Left hindlimb (tissue), 1 donor: ENCODE results near the gene DEDD2.
A peak's percentile ranks its signal among the peaks of the same experiment; 100 is the strongest.

Experiments used
- DNase-seq: peaks from one replicate; pipeline ENCODE4 v3.0.0-alpha.2; 2018

Gene DEDD2

DNA sequence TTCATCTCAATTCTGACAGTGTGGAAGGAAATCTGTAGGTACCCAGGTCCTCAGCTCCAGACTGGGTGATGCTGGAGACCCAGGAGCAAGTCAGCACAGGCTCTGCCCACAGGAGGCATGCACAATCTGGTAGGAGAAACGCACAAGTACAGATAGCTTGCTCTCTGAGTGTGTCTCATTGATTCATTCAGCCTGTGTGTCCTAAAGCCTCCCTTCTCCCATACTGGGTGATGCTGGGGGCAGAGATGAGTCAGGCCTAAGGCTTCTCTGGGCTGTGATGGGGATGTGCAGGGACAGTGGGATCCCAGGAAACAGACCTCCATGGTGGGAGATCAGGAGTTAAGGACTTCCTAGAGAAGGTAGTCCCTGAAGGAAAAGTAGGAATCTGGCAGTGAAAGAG, 9.4 kb upstream of the DEDD2 start:
- no peak for DNase-seq

DNA sequence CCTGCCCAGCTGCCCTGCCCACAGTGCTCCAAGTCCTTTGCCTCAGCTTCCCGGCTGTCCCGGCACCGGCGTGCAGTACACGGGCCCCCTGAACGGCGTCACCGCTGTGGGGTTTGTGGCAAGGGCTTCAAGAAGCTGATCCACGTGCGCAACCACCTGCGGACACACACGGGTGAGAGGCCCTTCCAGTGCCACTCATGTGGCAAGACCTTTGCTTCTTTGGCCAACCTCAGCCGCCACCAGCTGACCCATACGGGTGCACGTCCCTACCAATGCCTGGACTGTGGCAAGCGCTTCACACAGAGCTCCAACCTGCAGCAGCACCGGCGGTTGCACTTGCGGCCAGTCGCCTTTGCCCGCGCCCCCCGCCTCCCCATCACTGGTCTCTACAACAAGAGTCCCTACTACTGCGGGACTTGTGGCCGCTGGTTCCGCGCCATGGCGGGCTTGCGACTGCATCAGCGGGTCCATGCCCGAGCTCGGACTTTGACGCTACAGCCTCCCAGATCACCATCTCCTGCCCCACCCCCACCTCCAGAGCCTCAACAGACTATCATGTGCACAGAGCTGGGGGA, 8.3 kb upstream of the DEDD2 start:
- DNase-seq: no peak

DNA sequence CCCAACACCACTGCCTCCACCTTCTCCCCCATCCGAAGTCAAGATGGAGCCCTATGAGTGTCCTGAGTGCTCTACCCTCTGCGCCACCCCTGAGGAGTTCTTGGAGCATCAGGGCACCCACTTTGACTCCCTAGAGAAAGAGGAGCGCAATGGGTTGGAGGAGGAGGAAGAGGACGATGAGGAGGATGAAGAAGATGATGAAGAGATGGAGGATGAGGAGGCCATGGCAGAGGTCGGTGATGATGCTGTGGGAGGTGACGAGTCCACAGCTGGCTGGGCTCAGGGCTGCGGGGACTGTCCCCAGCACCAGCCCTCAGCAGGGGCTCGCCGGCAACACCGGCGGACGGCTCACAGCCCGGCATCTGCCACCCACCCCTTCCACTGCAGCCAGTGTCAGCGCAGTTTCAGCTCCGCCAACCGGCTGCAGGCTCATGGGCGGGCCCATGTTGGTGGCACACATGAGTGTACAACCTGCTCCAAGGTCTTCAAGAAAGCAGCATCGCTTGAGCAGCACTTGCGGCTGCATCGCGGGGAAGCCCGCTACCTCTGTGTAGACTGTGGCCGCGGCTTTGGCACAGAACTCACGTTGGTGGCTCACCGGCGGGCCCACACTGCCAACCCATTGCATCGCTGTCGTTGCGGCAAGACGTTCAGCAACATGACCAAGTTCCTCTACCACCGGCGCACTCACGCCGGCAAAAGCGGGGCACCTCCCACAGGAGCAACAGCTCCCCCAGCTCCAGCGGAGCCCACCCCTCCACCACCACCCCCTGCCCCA, 7.7 kb upstream of the DEDD2 start:
- DNase-seq: no peak

DNA sequence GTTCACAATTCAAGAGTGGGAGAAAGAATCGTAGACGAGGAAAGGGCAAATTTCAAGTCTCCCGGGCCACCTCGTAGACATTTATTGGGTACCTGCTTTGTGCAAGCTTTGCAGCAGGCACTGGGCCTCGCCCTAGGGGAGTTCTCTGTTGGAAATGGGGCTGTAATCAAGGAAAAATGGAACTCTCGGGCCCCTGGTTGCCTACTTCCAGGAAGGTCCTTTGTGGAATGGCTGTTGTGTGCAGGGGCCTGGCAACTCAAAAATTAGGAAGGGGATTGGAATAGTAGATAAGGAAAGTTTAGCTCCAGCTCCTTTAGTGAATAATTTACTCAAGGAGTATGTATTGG, 3.2 kb upstream of the DEDD2 start:
- no peak for DNase-seq

GRCh38 chr19:42219812-42220750, 2.6 kb upstream of the DEDD2 start, which contains the start of gene ZNF526:
ZNF526 (plus strand) TSS chr19:42220312; CDS start chr19:42224404, 4,092 bp downstream.
- peak; percentile 98 for DNase-seq

GRCh38 chr19:42216653-42217519, 591 bp downstream of the DEDD2 start:
- DNase-seq: peak; percentile 65

DNA sequence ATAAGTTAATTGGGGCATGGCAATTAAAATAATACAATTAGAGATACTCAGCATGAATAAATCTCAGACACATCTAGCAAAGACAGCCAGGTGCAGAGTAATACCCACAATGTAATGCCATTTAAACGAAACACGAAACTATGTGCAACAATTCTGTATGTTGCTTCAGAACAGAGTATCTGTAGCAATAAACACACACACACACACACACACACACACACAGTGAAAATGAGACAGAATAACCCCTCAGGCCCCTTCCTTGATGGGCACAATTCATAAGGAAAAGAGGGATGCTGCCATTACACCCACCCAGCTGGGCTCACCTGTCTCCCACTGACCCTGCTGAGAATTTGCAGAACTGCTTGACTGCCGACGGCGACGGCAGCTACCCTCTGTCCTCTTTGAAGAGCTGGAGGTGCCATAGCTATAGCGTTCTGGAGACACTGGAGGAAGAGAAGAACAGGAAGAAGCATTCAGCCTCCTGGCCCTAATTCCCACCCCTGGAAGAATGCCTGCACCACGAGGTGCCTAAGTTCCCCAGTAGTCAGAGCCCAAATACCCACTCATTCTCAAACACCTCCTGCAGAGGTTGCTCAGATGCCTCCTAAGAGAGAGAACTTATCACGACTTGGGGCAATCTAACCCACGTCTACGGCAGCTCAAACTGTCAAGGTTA, 2.5 kb downstream of the DEDD2 start:
- no peak for DNase-seq

DNA sequence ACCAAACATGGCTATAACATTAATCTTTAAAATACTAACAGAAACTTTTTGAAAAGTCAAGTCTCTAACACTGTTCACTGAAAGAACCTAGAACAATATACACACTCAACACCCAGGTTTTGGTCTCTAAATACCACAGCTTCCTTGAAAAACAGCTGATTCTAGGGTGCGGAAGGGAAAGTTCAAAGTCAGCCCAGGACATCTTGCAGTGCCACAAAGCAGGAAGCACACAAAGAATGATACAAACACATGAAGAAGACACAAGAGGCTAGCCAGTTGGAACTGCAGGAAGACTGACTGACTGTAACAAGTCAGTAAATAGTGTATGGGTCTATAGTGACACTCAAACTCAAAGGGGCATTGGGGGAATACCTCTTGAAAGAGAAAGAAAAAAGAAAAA, 4.6 kb downstream of the DEDD2 start:
- DNase-seq: no peak

DNA sequence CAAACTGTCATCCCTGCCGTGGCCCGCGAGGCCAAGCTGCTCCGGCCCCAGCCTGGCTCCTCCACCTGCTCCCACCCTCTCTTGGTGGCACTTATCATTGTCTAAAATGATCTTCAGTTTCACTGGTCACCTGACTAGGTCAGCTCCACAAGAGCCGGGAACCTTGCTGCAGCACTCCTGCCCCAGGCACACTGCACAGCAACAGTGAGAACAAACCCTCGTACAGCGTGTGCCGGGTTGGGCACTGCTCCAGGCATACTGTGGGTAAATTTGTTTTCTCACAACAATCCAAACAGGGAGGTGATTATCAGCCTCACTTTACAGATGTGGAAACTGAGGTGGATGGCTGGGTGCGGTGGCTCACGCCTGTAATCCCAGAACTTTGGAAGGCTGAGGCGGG, 8.9 kb downstream of the DEDD2 start:
- no peak for DNase-seq

DNA sequence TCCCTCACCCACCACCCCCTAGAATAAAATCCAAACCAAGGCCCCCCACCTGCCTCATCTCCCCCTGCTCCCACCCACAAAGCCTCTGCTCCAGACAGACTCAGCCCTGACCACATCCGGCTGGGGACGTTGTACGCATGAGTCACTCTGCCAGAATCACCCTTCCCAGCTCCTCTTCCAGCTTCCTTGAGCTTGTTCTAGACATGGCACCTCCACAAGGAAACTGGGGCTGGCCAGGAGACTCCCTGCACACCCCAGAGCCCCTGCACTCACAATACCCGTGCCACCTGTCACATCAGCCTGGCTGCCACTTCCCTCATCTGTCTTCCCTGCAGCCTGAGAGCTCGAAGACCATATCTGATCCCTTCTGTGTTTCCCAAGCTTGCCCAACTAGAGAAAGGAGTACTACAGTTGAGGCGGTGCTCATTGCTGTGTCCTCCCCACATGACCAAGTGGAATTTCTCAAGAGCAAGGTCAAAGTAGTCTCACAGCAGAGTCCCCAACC, 9.7 kb downstream of the DEDD2 start:
- no peak for DNase-seq

- no peak for DNase-seq
Measured at GRCh38 chr19:42206871-42207755, 10.4 kb downstream of the DEDD2 start.

DNA sequence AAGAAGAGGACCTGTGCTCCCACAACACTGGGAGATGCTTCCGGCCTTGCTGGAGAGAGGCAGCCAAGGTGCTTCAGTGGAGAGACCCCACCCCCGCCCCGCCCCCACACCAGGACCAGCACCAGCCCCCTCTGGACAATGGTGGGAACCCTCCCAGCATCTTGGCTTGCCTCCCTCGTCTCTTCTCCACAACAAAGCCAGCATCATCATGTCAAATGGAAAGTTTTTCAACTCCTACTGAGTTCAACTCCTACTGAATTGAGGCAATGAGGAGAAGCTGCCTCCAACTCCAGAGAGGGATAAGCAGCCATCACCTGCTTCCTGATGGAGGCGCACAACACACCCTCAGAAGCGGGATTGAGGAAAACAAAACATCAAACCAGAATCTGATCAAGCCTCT, 12.8 kb downstream of the DEDD2 start:
- no peak for DNase-seq

DNA sequence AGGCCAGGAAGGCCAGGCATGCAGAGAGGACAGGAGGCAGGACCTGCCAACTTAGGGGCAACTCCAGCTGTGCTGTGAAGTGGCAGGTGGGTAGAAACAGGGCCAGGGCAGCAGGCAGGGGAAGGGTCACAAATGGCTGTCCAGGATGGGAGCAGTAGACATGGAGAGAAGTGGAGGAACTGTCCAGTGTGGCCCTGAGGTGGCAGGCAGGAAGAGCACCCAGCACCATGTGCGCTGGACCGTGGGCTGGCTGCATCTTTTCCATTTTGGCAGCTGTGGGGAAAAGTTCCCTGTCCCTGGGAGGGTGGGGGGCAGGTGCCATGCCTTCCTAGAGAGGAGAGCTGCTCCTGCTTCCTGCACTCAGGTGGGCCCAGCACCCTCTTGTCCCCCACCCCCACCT, 13.8 kb downstream of the DEDD2 start:
- DNase-seq: no peak

GRCh38 chr19:42202290-42202880, 15.1 kb downstream of the DEDD2 start:
- no peak for DNase-seq

GRCh38 chr19:42201489-42202289, 15.8 kb downstream of the DEDD2 start:
- DNase-seq: no peak

- DNase-seq: no peak
Measured at GRCh38 chr19:42200116-42200715, 17.3 kb downstream of the DEDD2 start.

DNA sequence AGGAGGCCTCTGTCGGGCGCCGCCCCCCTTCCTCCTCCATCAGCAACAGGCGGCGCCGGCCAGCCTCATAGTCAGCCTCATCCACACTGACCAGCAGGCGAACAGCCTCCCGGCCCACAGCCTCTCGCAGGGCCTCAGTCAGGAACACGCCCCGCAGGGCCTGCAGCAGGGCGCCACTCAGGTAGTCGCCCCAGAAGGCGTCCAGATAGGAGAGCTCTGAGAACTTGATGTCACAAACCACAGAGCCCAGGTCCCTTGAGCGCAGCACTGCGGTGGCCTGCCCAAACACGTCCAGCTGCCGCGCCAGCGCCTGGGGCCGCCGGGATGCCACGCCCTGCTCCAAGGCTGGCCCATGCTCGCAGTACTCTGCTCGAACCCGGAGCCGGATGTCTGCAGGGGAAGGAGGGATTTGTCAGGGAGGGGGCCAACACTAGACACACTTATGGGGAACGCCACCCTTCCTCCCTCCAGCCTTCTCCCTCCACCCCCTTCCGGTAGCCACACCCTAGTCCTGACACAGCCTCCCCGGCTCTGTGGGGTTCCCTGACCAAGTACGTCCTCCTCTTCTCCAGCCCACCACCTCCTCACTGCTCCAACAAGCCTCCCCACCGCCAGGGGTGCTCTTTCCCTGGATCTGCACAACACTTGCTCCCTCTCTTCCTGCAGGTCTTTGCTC, 17.9 kb downstream of the DEDD2 start:
- no peak for DNase-seq

GRCh38 chr19:42198676-42199439, 18.6 kb downstream of the DEDD2 start:
- no peak for DNase-seq
